ENCODE measurements around the gene STING1.

GRCh38 chr5:139486201-139486600 is 3.6 kb upstream of the STING1 start:
- TF ChIP-seq, protein P1, sequence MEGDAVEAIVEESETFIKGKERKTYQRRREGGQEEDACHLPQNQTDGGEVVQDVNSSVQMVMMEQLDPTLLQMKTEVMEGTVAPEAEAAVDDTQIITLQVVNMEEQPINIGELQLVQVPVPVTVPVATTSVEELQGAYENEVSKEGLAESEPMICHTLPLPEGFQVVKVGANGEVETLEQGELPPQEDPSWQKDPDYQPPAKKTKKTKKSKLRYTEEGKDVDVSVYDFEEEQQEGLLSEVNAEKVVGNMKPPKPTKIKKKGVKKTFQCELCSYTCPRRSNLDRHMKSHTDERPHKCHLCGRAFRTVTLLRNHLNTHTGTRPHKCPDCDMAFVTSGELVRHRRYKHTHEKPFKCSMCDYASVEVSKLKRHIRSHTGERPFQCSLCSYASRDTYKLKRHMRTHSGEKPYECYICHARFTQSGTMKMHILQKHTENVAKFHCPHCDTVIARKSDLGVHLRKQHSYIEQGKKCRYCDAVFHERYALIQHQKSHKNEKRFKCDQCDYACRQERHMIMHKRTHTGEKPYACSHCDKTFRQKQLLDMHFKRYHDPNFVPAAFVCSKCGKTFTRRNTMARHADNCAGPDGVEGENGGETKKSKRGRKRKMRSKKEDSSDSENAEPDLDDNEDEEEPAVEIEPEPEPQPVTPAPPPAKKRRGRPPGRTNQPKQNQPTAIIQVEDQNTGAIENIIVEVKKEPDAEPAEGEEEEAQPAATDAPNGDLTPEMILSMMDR (conservative IDR thresholded peaks at IDR 0.05 in 1 of 2, IDR thresholded peaks at IDR 0.05 in 1 of 2; ENCODE audit: low read depth in 1 of 2, low read length in 2 of 2) = no peak
- TF ChIP-seq EZH2 (IDR thresholded peaks at IDR 0.05; ENCODE audit: low read length, missing control alignments) = no peak

All from fibroblast of lung (primary cell).